HepG2 (cell line): ENCODE measurements around the gene NUP214. TPM values are rescaled to one million over a fixed set of nuclear protein-coding genes. Genes with fewer than 3 reads are reported as not detected.

Experiments
- ATAC-seq: fragments of 200-7000 bp; cut with Tn5 transposase; 3 replicates; pipeline ENCODE4 v1.9.1; 2020; ENCODE audit warnings: mild to moderate bottlenecking, moderate library complexity
- BruUV-seq: library from RNA; stranded (reverse); fragments of 400-500 nt; replicated peaks from 2 replicates; lab custom pipeline; 2021; lab: Mats Ljungman, UMichigan
- CTCF ChIA-PET: fragments of 300-600 bp; formaldehyde crosslinking; extraction: SDS; loops from one replicate; lab custom pipeline; 2021; ENCODE audit warnings: low total read pairs, inconsistent platforms, low intra/inter-chr PET ratio; lab: Yijun Ruan, JAX
- POLR2A ChIA-PET: fragments of 350-600 bp; sonication (Branson Sonifier 250); formaldehyde crosslinking; loops from one replicate; lab custom pipeline; 2020; ENCODE audit warnings: antibody characterized with exemption, inconsistent platforms; lab: Yijun Ruan, JAX
- DNase-seq: peaks from one replicate; pipeline ENCODE4 v3.0.0-alpha.2; 2015; ENCODE audit warnings: low spot score
- FAIRE-seq: peaks from 3 replicates; lab custom pipeline; 2011; peaks lifted over from hg19 to GRCh38; lab: Jason Lieb, UNC
- H2AFZ ChIP-seq: one replicate; pipeline ENCODE4 v1.6.1; 2011; ENCODE audit warnings: low read length, inconsistent platforms
- H3K27ac ChIP-seq: fragments of 300-600 bp; 3 replicates; pipeline ENCODE4 v1.8.0; 2011; ENCODE audit warnings: mixed run types, mild to moderate bottlenecking, mixed read lengths, low read length, inconsistent platforms; ENCODE audit not compliant: insufficient read depth; ENCODE audit errors: extremely low read length
- H3K27me3 ChIP-seq, 2 experiments: fragments of 200-600 bp in 1 of 2; 2 replicates in 1 of 2; 3 replicates in 1 of 2; pipeline versions ENCODE4 v1.6.0 to v1.8.0; 2011; ENCODE audit warnings: low read length in 2 of 2, mild to moderate bottlenecking in 2 of 2, moderate library complexity in 2 of 2, inconsistent platforms in 1 of 2; ENCODE audit not compliant: insufficient read depth in 2 of 2, control insufficient read depth in 1 of 2
- H3K36me3 ChIP-seq, 2 experiments: fragments of 200-600 bp in 1 of 2; replicated peaks in 1 of 2; 2 replicates in 1 of 2; 3 replicates in 1 of 2; pipeline versions ENCODE4 v1.5.1 to v1.8.0; 2011; ENCODE audit warnings: low read length in 2 of 2, inconsistent platforms in 1 of 2; ENCODE audit not compliant: insufficient read depth in 2 of 2, control insufficient read depth in 1 of 2
- H3K4me1 ChIP-seq: 2 replicates; pipeline ENCODE4 v1.5.1; 2012; ENCODE audit warnings: low read length, inconsistent platforms; ENCODE audit not compliant: insufficient read depth
- H3K4me2 ChIP-seq: 2 replicates; pipeline ENCODE4 v1.6.0; 2011; ENCODE audit warnings: low read depth, low read length, inconsistent platforms
- H3K4me3 ChIP-seq, 3 experiments: fragments of 200-600 bp in 1 of 3; sonication (generic), shearing (Covaris generic) in 1 of 3; replicated peaks in 1 of 3; 2 replicates each; pipeline ENCODE4 v1.5.1; 2011 to 2016; ENCODE audit warnings: low read length in 3 of 3, inconsistent platforms in 2 of 3, low read depth in 2 of 3, mild to moderate bottlenecking in 2 of 3, control low read depth in 1 of 3, mixed read lengths in 1 of 3; ENCODE audit not compliant: insufficient read depth in 1 of 3
- H3K79me2 ChIP-seq: one replicate; pipeline ENCODE4 v1.6.1; 2011; ENCODE audit warnings: low read length, inconsistent platforms; ENCODE audit not compliant: insufficient read depth
- H3K9ac ChIP-seq: 2 replicates; pipeline ENCODE4 v1.6.0; 2011; ENCODE audit warnings: mild to moderate bottlenecking, low read depth, low read length, inconsistent platforms; ENCODE audit not compliant: insufficient read depth
- H3K9me3 ChIP-seq: 2 replicates; pipeline ENCODE4 v1.5.1; 2012; ENCODE audit warnings: mild to moderate bottlenecking, low read length
- H4K20me1 ChIP-seq: 2 replicates; pipeline ENCODE4 v1.6.0; 2011; ENCODE audit warnings: inconsistent platforms, mild to moderate bottlenecking, low read length, moderate library complexity; ENCODE audit not compliant: insufficient read depth
- HNRNPK ChIP-seq: fragments of 200-400 bp; formaldehyde crosslinking; IDR thresholded peaks from 2 replicates; pipeline ENCODE4 v1.6.1; 2018; ENCODE audit warnings: low read length, low read depth, moderate library complexity, mild to moderate bottlenecking; ENCODE audit not compliant: poor library complexity, severe bottlenecking
- MTA1 ChIP-seq: sonication (generic); formaldehyde crosslinking; IDR thresholded peaks from 2 replicates; pipeline ENCODE4 v1.4.0; 2020; ENCODE audit warnings: missing genetic modification reagents, mild to moderate bottlenecking, borderline replicate concordance
- MXD1 ChIP-seq: sonication (generic); formaldehyde crosslinking; IDR thresholded peaks from 2 replicates; pipeline ENCODE4 v1.4.0; 2020; ENCODE audit warnings: mild to moderate bottlenecking, missing genetic modification reagents
- POLR2G ChIP-seq: fragments of 200-400 bp; formaldehyde crosslinking; IDR thresholded peaks from 2 replicates; pipeline ENCODE4 v1.6.1; 2018; ENCODE audit warnings: mild to moderate bottlenecking, low read depth, low read length, moderate library complexity
- RBFOX2 ChIP-seq: fragments of 200-400 bp; formaldehyde crosslinking; IDR thresholded peaks from 2 replicates; pipeline ENCODE4 v1.6.1; 2017; ENCODE audit warnings: low read depth, mild to moderate bottlenecking, low read length
- RNF2 ChIP-seq: fragments of 450-650 bp; conservative IDR thresholded peaks from 2 replicates; pipeline ENCODE4 v1.6.1; 2016; ENCODE audit warnings: low read depth
- SNRNP70 ChIP-seq: fragments of 200-400 bp; formaldehyde crosslinking; IDR thresholded peaks from 2 replicates; pipeline ENCODE4 v1.6.1; 2017; ENCODE audit warnings: mild to moderate bottlenecking, low read depth, low read length, moderate library complexity
- TCF12 ChIP-seq, 2 experiments: fragments of 450-650 bp in 1 of 2; sonication (generic) in 1 of 2; formaldehyde crosslinking in 1 of 2; IDR thresholded peaks; 2 replicates each; pipeline versions ENCODE4 v1.6.1 to v1.8.0; 2017 to 2022; ENCODE audit warnings: antibody characterized with exemption in 1 of 2, mild to moderate bottlenecking in 1 of 2, missing genetic modification reagents in 1 of 2, moderate library complexity in 1 of 2
- XRCC5 ChIP-seq: fragments of 200-400 bp; formaldehyde crosslinking; optimal IDR thresholded peaks from 2 replicates; pipeline ENCODE3; 2017; ENCODE audit warnings: mild to moderate bottlenecking, low read length
- ZFP36L1 ChIP-seq: sonication (generic); formaldehyde crosslinking; IDR thresholded peaks from 2 replicates; pipeline ENCODE4 v1.8.0; 2022; ENCODE audit warnings: mild to moderate bottlenecking, missing genetic modification reagents, moderate library complexity
- WGBS: methylation state at CpG from one replicate; pipeline ENCODE4 v1.1.6; 2017; ENCODE audit warnings: low lambda C conversion rate; 5-methylcytosine and 5-hydroxymethylcytosine counted together
- in situ Hi-C: cut with HindIII; loops from 2 replicates; pipeline ENCODE4 v1.10.0; 2017; ENCODE audit warnings: low pct_unique_long_range_greater_than_20kb; ENCODE audit not compliant: extremely low pct_ligation_motif_present
- intact Hi-C: fragments of 100-400 bp; cut with micrococcal nuclease; formaldehyde crosslinking; loops from one replicate; pipeline ENCODE4 v1.10.0; 2022; ENCODE audit not compliant: unreplicated experiment
- polyA plus RNA-seq, 8 experiments: library from polyadenylated mRNA; depleted of rRNA in 3 of 8; stranded (reverse) in 7 of 8; unstranded in 1 of 8; fragments of >200 nt; fragmentation: Illumina TruSeq in 4 of 8; extraction: Trizol in 4 of 8; gene quantifications; 2 replicates each; pipeline versions ENCODE4 v1.2.1 to v1.2.3, GENCODE V29; 2011 to 2016; ENCODE audit warnings: low read depth in 4 of 8, missing spikeins in 1 of 8, mixed read lengths in 1 of 8; ENCODE audit not compliant: insufficient read depth in 1 of 8
- total RNA-seq, 5 experiments: library from RNA; depleted of rRNA; stranded (reverse); fragments of >200 nt; fragmentation: Illumina TruSeq; extraction: Trizol; gene quantifications; 2 replicates each; pipeline ENCODE4 v1.2.3, GENCODE V29; 2016; ENCODE audit warnings: low read depth in 1 of 5
- TF ChIP-seq, protein P1 (sequence below): sonication (generic); formaldehyde crosslinking; IDR thresholded peaks from 2 replicates; pipeline ENCODE4 v1.4.0; 2020; ENCODE audit warnings: missing genetic modification reagents
- TF ChIP-seq, protein P2 (sequence below): sonication (generic); formaldehyde crosslinking; IDR thresholded peaks from 2 replicates; pipeline ENCODE4 v1.4.0; 2020; ENCODE audit warnings: mild to moderate bottlenecking, missing genetic modification reagents

NUP214 gene
- total and polyA plus RNA-seq, 2 of the 13 experiments (the other 11 are each of a cell fraction or from before 2014, with no cell fraction given): 8.4 to 16.0 TPM

- TF ChIP-seq MXD1 (CRISPR knock-in tag) (no peak), RBFOX2 (no peak), MTA1 (CRISPR knock-in tag) (no peak), ZFP36L1 (CRISPR knock-in tag) (no peak)
These were observed 14.1 kb upstream of the NUP214 start (continued) for GRCh38 chr9:131111186-131111853.

DNA sequence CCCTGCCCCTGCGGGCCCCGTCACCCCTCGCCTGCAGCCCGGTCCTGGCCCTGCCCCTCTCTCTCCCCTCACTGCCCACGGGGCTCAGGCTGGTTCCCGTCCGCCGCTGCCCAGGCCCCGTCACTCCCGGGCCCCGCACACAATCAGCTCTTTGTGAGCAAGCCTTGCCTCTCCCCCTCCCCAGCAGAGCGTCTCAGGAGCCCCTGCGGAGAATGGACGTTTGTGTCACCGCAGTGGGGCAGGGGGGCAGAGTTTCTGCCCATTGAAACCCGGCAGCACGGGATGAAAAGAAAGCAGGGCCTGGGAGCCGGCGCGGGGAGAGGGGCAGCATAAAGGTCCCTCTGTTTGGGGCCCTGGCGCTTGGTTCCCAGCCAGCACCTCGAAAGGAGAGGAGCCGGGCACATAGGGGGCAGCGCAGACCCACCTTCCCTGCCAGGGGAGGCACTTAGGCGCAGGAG, 13.5 kb upstream of the NUP214 start:
- ATAC-seq (peak; percentile 69), FAIRE-seq (no peak), DNase-seq (peak; percentile 70)
- no TSS peak for BruUV-seq
- peak overlapping the region; percentile 33 for H3K27ac ChIP-seq
- in situ Hi-C loops: no loop called here
- WGBS: 74% methylated on average over 15 of the region's 25 CpGs
- H3K4me2 ChIP-seq: peak overlapping the region; percentile 53
- no peaks in the 10 kb centered on the region for H3K79me2 ChIP-seq
- H4K20me1 ChIP-seq: no peaks in the 10 kb centered on the region
- peaks cover 17% of the 10 kb centered on the region for H3K4me1 ChIP-seq
- H3K9ac ChIP-seq: peak overlapping the region; percentile 45
- ChIA-PET POLR2A (interaction anchor here (1.8 to 3.2 kb wide), 2 partner anchors 11 to 14 kb away, joined by 8 to 15 read pairs; partner anchors contain the start of gene NUP214), CTCF (no interaction called here)
- peak overlapping the region in 1 of 3 experiments; percentile 7; a peak in 1 of 6 replicates for H3K4me3 ChIP-seq
- no peak overlapping the region for H2AFZ ChIP-seq
- peaks cover 0 to under 1% of the 10 kb centered on the region in 2 experiments; a peak in 1 of 5 replicates for H3K27me3 ChIP-seq
- H3K36me3 ChIP-seq: no peaks in the 10 kb centered on the region; a peak in 1 of 5 replicates
- intact Hi-C loops: no loop called here
- no peaks in the 10 kb centered on the region for H3K9me3 ChIP-seq
- TF ChIP-seq TCF12 (IDR thresholded peaks at IDR 0.05) (no peak), TCF12 (CRISPR knock-in tag; IDR thresholded peaks at IDR 0.05) (no peak), HNRNPK (no peak), POLR2G (peak; percentile 54; the same call in 1 of the 2 replicates), RNF2 (no peak), SNRNP70 (no peak), XRCC5 (peak; percentile 94)
- TF ChIP-seq, protein P1, sequence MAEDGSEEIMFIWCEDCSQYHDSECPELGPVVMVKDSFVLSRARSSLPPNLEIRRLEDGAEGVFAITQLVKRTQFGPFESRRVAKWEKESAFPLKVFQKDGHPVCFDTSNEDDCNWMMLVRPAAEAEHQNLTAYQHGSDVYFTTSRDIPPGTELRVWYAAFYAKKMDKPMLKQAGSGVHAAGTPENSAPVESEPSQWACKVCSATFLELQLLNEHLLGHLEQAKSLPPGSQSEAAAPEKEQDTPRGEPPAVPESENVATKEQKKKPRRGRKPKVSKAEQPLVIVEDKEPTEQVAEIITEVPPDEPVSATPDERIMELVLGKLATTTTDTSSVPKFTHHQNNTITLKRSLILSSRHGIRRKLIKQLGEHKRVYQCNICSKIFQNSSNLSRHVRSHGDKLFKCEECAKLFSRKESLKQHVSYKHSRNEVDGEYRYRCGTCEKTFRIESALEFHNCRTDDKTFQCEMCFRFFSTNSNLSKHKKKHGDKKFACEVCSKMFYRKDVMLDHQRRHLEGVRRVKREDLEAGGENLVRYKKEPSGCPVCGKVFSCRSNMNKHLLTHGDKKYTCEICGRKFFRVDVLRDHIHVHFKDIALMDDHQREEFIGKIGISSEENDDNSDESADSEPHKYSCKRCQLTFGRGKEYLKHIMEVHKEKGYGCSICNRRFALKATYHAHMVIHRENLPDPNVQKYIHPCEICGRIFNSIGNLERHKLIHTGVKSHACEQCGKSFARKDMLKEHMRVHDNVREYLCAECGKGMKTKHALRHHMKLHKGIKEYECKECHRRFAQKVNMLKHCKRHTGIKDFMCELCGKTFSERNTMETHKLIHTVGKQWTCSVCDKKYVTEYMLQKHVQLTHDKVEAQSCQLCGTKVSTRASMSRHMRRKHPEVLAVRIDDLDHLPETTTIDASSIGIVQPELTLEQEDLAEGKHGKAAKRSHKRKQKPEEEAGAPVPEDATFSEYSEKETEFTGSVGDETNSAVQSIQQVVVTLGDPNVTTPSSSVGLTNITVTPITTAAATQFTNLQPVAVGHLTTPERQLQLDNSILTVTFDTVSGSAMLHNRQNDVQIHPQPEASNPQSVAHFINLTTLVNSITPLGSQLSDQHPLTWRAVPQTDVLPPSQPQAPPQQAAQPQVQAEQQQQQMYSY (CRISPR knock-in tag): no peak
- TF ChIP-seq, protein P2, sequence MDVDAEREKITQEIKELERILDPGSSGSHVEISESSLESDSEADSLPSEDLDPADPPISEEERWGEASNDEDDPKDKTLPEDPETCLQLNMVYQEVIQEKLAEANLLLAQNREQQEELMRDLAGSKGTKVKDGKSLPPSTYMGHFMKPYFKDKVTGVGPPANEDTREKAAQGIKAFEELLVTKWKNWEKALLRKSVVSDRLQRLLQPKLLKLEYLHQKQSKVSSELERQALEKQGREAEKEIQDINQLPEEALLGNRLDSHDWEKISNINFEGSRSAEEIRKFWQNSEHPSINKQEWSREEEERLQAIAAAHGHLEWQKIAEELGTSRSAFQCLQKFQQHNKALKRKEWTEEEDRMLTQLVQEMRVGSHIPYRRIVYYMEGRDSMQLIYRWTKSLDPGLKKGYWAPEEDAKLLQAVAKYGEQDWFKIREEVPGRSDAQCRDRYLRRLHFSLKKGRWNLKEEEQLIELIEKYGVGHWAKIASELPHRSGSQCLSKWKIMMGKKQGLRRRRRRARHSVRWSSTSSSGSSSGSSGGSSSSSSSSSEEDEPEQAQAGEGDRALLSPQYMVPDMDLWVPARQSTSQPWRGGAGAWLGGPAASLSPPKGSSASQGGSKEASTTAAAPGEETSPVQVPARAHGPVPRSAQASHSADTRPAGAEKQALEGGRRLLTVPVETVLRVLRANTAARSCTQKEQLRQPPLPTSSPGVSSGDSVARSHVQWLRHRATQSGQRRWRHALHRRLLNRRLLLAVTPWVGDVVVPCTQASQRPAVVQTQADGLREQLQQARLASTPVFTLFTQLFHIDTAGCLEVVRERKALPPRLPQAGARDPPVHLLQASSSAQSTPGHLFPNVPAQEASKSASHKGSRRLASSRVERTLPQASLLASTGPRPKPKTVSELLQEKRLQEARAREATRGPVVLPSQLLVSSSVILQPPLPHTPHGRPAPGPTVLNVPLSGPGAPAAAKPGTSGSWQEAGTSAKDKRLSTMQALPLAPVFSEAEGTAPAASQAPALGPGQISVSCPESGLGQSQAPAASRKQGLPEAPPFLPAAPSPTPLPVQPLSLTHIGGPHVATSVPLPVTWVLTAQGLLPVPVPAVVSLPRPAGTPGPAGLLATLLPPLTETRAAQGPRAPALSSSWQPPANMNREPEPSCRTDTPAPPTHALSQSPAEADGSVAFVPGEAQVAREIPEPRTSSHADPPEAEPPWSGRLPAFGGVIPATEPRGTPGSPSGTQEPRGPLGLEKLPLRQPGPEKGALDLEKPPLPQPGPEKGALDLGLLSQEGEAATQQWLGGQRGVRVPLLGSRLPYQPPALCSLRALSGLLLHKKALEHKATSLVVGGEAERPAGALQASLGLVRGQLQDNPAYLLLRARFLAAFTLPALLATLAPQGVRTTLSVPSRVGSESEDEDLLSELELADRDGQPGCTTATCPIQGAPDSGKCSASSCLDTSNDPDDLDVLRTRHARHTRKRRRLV (CRISPR knock-in tag): no peak
